ENCODE measurements around the gene ARMH3.

ARMH3 gene

GRCh38 chr10:101974091-101974971 is 81.6 kb downstream of the ARMH3 start:
- no peak for DNase-seq

- no peak for DNase-seq
These were observed 83.2 kb downstream of the ARMH3 start for GRCh38 chr10:101972761-101973160.

GRCh38 chr10:101969412-101969922 is 86.5 kb downstream of the ARMH3 start:
- DNase-seq: no peak

DNA sequence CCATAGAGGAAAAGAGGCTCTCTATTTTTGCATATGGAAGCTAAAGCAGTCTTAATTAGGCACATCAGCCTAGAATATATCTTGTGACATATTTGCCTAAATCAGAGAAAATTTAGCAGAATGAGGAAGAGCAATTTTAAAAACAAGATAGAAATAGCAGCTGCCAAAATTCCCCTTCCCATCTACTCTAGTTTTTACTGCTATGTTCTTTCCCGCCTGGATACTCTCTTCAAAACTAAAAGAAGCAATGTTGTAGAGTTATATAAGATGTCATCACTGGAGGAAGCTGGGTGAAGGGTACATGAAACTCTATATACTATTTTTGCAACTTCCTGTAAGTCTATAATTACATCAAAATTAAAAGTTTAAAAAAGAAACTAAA is 87.0 kb downstream of the ARMH3 start:
- no peak for DNase-seq

DNA sequence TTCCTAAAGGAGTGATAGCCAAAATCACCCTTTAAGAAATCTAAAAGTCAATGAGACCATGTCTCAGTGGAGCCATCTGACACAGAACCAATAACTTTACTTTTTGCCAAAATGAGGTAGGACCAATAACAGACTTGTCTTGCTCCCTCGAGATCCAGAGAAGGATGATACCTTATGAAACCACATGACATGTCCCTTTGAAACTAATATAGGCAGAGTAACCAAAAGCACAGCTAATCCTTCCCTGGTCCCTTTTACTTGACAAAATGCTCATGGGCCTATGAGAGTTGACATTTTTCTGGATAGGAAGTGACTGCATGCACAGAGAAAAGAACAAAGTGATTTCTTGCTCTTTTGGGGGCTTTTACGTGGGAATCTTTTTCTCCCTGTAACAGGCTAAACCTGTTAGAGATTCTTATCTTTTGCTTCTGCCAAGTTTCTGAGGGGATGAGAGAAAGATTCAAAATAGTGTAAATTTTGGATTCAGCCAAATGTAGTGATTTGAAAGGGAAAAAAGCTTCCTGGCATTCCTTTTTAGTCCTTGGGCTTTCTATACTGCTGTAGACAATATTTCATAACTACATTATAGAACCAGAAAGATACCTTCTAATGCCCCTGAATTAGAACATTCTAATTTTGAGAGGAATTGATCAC is 87.6 kb downstream of the ARMH3 start:
- no peak for DNase-seq

GRCh38 chr10:101967713-101968112 is 88.3 kb downstream of the ARMH3 start:
- DNase-seq: no peak

DNA sequence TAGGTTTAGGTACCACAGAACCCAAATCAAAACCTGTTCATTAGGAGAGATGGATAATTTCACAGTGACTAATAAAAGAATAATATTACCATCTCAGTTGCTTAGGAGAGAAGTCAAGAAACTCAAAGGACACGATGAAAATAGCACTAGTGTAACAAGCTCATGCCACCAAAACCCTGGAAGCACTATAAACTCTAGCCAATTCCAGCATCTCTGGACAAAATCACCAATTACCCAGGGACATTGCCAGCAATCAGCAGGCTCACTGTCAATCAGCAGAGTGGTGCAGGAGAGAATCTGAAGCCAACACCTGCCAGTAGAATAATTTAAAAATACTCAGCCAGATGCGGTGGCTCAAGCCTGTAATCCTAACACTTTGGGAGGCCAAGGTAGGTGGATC is 88.9 kb downstream of the ARMH3 start:
- DNase-seq: no peak

- no peak for DNase-seq
These were observed 90.8 kb downstream of the ARMH3 start for GRCh38 chr10:101965075-101965765.

DNA sequence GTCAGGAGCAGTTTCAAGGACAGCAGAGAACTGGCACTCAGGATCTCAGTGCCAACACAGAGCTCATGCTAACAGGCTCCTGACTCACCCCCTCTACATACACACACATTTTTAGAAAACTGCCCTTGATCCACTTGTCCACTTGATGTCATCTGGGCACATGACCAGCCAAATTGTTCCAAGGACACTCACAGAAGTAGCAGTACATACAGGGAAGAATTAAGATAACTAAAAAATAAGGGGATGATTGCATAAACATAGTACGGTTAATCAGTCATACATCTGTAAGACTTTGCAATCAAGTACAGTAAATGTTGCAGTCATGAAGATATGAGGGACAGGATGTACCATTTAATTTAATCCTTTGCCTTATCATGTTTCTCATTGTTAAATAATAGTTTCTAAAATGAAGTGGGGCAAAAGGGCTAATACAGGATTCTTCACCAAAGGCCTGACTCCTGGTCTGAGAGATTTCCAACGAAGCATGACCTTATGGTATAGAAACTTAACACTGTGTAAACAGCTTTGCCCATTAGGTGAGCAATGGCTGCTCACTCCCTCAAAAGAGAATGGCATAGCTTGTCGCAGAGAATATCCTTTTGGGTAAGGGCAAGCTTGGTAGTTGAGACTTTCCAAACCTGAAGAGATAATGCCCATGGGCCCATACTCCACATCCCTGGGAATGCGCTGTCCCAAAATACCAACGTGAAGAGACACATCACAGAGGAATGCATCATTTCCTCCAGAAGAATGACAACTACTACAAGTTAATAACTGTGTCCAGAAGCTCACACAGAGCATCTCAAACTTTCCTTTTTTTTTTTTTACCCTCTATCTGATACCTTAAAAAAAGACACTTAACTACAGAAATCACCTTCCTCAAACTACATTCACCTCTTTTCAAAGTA is 94.1 kb downstream of the ARMH3 start:
- DNase-seq: no peak

- DNase-seq: no peak
These were observed 95.0 kb downstream of the ARMH3 start for GRCh38 chr10:101960879-101961395.

DNA sequence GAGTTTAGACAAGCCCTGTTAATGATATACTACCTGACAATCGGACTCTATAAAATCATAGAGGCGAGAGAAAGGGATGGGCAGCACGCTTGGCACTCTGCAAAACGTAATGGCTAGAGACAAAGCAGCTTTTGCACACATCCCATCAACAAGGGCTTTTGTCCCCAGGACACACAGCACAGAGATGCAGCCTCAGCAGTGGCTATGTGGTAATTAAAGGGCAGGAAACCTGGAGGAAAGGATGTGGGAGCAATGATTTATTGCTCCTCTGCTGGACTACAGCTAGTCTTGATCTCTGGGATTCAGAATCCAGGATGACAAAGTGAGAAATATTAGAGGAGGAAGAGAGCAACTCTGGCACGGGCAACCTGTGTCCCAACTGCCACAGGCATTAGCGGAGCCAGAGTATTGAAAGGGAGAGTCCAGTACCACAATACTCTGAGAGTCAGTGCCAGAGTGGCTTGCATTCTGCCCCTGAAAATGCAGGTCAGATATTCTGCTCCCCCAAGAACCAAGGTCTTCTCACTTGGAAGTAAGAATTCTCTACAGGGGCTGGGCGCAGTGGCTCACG is 96.5 kb downstream of the ARMH3 start:
- no peak for DNase-seq

- no peak for DNase-seq
These were observed 97.3 kb downstream of the ARMH3 start for GRCh38 chr10:101958691-101959090.

DNA sequence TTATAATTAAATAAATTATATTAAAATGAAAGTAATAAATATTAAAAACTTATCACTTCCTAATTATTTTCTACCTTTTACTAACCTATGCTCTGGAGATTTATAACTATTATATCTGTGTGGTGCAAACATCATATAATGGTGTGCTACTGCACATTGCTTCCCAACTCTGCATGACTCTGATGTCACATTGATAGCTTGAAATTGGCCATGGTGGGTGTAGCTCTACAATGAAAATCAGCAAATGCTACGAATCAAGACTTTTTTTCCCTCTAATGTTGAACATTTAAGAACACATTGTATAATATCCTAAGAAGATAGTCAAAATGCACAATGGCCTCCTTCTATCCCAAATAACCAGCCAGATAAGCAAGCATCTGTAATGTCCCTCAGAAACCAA is 99.1 kb downstream of the ARMH3 start:
- no peak for DNase-seq

DNA sequence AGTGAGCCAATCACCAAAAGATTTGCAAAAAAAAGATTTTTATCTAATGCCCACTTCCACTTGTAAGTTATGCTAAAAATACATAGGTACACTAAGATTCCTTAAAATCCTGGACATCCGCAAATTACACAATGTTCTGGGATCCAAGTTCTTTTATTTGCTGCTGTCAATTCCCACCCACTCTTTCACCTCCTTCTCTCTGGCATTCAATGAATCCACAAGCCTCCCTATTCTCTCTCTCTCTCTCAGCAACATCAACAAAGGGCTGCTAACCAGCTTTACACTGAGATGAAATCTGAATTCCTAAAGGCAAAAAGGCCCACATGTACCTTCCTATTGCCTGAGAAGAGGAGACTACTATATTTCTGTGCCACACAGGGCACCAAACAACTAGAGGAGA is 99.9 kb downstream of the ARMH3 start:
- DNase-seq: no peak

GRCh38 chr10:101952191-101952590 is 103.8 kb downstream of the ARMH3 start:
- no peak for DNase-seq

- no peak for DNase-seq
These were observed 105.8 kb downstream of the ARMH3 start for GRCh38 chr10:101950213-101950612.

DNA sequence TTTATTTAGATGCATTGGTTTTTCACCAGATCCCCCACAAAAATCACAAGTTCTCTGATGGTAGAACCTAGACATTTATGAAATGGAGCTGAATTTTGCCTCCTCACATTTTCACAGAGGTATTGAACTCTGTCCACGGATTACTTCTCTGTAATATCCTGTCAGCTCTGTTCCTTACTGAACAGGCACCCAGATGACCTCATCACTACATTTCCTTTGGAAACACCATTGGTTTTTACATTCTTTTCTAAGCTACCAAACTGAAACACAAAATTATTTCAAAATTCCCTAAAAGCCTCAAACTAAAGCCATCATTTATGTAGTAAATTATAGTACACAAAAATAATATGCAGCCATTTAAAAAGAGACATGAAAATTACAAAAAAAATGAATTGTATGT is 114.1 kb downstream of the ARMH3 start:
- DNase-seq: no peak

- DNase-seq: no peak
These were observed 115.1 kb downstream of the ARMH3 start for GRCh38 chr10:101940916-101941315.

DNA sequence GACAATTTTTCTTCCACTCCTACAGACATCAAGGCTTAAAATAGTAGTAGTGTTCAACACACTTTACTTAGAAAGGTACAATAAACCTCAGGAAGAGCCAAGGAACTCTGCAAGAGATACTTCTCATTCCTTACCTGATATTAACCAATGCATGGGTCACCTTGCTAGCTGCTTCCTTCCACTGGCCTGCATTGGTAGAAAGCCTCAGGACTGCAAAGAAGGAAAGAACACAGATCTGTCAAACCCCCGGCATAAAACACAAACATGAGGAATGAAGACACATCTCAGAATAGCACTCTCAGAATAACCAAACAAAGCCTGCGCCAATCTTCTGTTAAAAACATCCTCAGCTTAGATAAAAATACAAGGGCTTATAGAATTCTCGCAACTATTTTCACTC is 116.2 kb downstream of the ARMH3 start:
- DNase-seq: no peak

- DNase-seq: no peak
These were observed 116.8 kb downstream of the ARMH3 start for GRCh38 chr10:101939008-101939648.

- no peak for DNase-seq
These were observed 117.5 kb downstream of the ARMH3 start for GRCh38 chr10:101938305-101939007.

Measured in activated effector memory CD4-positive, alpha-beta T cell treated with anti-CD3 and anti-CD28 coated beads, Interleukin-2, amount 50 U/mL, for 16 hours (primary cell).